Endothelial cell of umbilical vein (primary cell): Measurements from ENCODE around the gene STAT4. TPM values are rescaled to one million over a fixed set of nuclear protein-coding genes. Genes with fewer than 3 reads are reported as not detected.

Experiments used
- BruUV-seq: library from RNA; stranded (reverse); fragments of 400-500 nt; replicated peaks from 2 replicates; lab custom pipeline; 2021; lab: Mats Ljungman, UMichigan
- CTCF ChIA-PET: fragments of 300-600, 350-600 bp; sonication (Branson Sonifier 250); formaldehyde crosslinking; loops from one replicate; lab custom pipeline; 2021; ENCODE audit warnings: antibody characterized with exemption, inconsistent platforms; lab: Charles Lee
- POLR2A ChIA-PET: fragments of 300-600, 350-600 bp; sonication (Branson Sonifier 250); formaldehyde crosslinking; loops from one replicate; lab custom pipeline; 2021; ENCODE audit warnings: antibody characterized with exemption, inconsistent platforms; lab: Charles Lee
- DNase-seq: peaks from one replicate; pipeline ENCODE4 v3.0.0-alpha.2; 2011; ENCODE audit warnings: low read depth, low spot score
- FAIRE-seq: peaks from 2 replicates; lab custom pipeline; 2011; peaks lifted over from hg19 to GRCh38; lab: Jason Lieb, UNC
- H2AFZ ChIP-seq: 2 replicates; pipeline ENCODE4 v1.6.0; 2012; ENCODE audit warnings: low read depth, low read length, control low read depth, inconsistent platforms
- H3K27ac ChIP-seq: 2 replicates; pipeline ENCODE4 v1.5.1; 2011; ENCODE audit warnings: low read depth, mild to moderate bottlenecking, control low read depth, low read length, moderate library complexity; ENCODE audit not compliant: insufficient read depth
- H3K27me3 ChIP-seq, 2 experiments: 2 replicates each; pipeline versions ENCODE4 v1.6.0 to v1.6.1; 2011; ENCODE audit warnings: low read length in 2 of 2, mixed read lengths in 1 of 2; ENCODE audit not compliant: control insufficient read depth in 2 of 2, insufficient read depth in 2 of 2
- H3K36me3 ChIP-seq, 2 experiments: 2 replicates in 1 of 2; 3 replicates in 1 of 2; pipeline ENCODE4 v1.5.1; 2011; ENCODE audit warnings: low read length in 2 of 2, mild to moderate bottlenecking in 1 of 2, moderate library complexity in 1 of 2; ENCODE audit not compliant: control insufficient read depth in 2 of 2, insufficient read depth in 2 of 2; ENCODE audit errors: extremely low read depth in 1 of 2
- H3K4me1 ChIP-seq: 3 replicates; pipeline ENCODE4 v1.5.1; 2011; ENCODE audit warnings: mild to moderate bottlenecking, low read length; ENCODE audit not compliant: control insufficient read depth, insufficient read depth; ENCODE audit errors: extremely low read depth
- H3K4me2 ChIP-seq: 2 replicates; pipeline ENCODE4 v1.6.1; 2011; ENCODE audit warnings: low read length, control low read depth, mixed read lengths; ENCODE audit not compliant: insufficient read depth
- H3K4me3 ChIP-seq, 3 experiments: fragments of 200-600 bp in 1 of 3; sonication (generic), shearing (Covaris generic) in 1 of 3; replicated peaks in 1 of 3; 2 replicates each; pipeline ENCODE4 v1.5.1; 2011 to 2016; ENCODE audit warnings: control low read depth in 3 of 3, low read length in 3 of 3, mild to moderate bottlenecking in 2 of 3, inconsistent platforms in 1 of 3, low read depth in 1 of 3, moderate library complexity in 1 of 3; ENCODE audit not compliant: insufficient read depth in 1 of 3
- H3K79me2 ChIP-seq: 2 replicates; pipeline ENCODE4 v1.6.0; 2012; ENCODE audit warnings: low read length, inconsistent platforms; ENCODE audit not compliant: control insufficient read depth, insufficient read depth
- H3K9ac ChIP-seq: replicated peaks from 2 replicates; pipeline ENCODE3; 2011; ENCODE audit warnings: low read length, control low read depth; ENCODE audit not compliant: insufficient read depth; ENCODE audit errors: extremely low read depth
- H3K9me1 ChIP-seq: replicated peaks from 3 replicates; pipeline ENCODE4 v1.6.0; 2011; ENCODE audit warnings: mild to moderate bottlenecking, low read length; ENCODE audit not compliant: control insufficient read depth, insufficient read depth; ENCODE audit errors: extremely low read depth
- H3K9me3 ChIP-seq: replicated peaks from 2 replicates; pipeline ENCODE4 v1.5.1; 2012; ENCODE audit warnings: low read length, inconsistent platforms; ENCODE audit not compliant: control insufficient read depth, insufficient read depth
- H4K20me1 ChIP-seq: replicated peaks from 2 replicates; pipeline ENCODE3; 2011; ENCODE audit warnings: mild to moderate bottlenecking, low read length; ENCODE audit not compliant: control insufficient read depth, insufficient read depth; ENCODE audit errors: extremely low read depth
- GATA2 ChIP-seq: IDR thresholded peaks from 2 replicates; pipeline ENCODE4 v1.7.0; 2011; ENCODE audit warnings: low read depth, mild to moderate bottlenecking, moderate library complexity, mixed read lengths, low read length; ENCODE audit not compliant: insufficient read length, insufficient read depth
- MYC ChIP-seq: IDR thresholded peaks from one replicate; pipeline ENCODE4 v1.6.1; 2011; ENCODE audit warnings: mild to moderate bottlenecking, low read depth, low read length
- POLR2A ChIP-seq: IDR thresholded peaks from 2 replicates; pipeline ENCODE4 v1.6.1; 2012; ENCODE audit warnings: low read depth, mild to moderate bottlenecking, control low read depth, low read length
- dilution Hi-C: fragments of 300-500 bp; cut with MboI; formaldehyde crosslinking; loops from one replicate; pipeline ENCODE4 v1.15.0; 2019; ENCODE audit warnings: low sequenced_read_pairs; ENCODE audit not compliant: extremely low pct_ligation_motif_present
- intact Hi-C: fragments of 100-400 bp; cut with micrococcal nuclease; formaldehyde crosslinking; loops from one replicate; pipeline ENCODE4 v1.10.0; 2022
- polyA plus RNA-seq, 4 experiments: library from polyadenylated mRNA; depleted of rRNA in 3 of 4; stranded (reverse) in 3 of 4; unstranded in 1 of 4; fragments of >200 nt; gene quantifications; 2 replicates each; pipeline versions ENCODE4 v1.2.1 to v1.2.3, GENCODE V29; 2011 to 2012; ENCODE audit warnings: missing spikeins in 1 of 4
- total RNA-seq: library from RNA; stranded (reverse); gene quantifications from 2 replicates; pipeline ENCODE4 v1.2.3, GENCODE V29; 2021
- TF ChIP-seq, protein P1 (sequence below): IDR thresholded peaks from 2 replicates; pipeline ENCODE4 v1.6.1; 2011; ENCODE audit not compliant: insufficient read depth, insufficient read length
- TF ChIP-seq, protein P2 (sequence below), 2 donors: IDR thresholded peaks; 1 replicate in 1 of 2; 2 replicates in 1 of 2; pipeline ENCODE4 v1.5.1; 2011; ENCODE audit warnings: low read length in 2 of 2, mild to moderate bottlenecking in 2 of 2, moderate library complexity in 2 of 2, control low read depth in 1 of 2, inconsistent platforms in 1 of 2, low read depth in 1 of 2; ENCODE audit not compliant: insufficient read depth in 1 of 2; ENCODE audit errors: extremely low read depth in 1 of 2

STAT4 gene
- total and polyA plus RNA-seq, 2 donors (not counting 3 experiments of a cell fraction or from before 2014, with no cell fraction given): 0.46 to 1.2 TPM

GRCh38 chr2:191128911-191129304 lies 21.9 kb downstream of the STAT4 start:
- no peak overlapping the region for H3K27ac ChIP-seq
- no peaks in the 10 kb centered on the region for H3K27me3 ChIP-seq
- ChIA-PET POLR2A (no interaction called here), CTCF (interaction anchor here (1.1 kb wide), 1 partner anchor 26 kb away, joined by 3 read pairs; no protein-coding TSS in a partner anchor)
- H3K4me2 ChIP-seq: no peak overlapping the region
- DNase-seq (no peak), FAIRE-seq (no peak)
- H3K4me3 ChIP-seq: no peak overlapping the region
- no peaks in the 10 kb centered on the region for H3K79me2 ChIP-seq
- H3K9me1 ChIP-seq: no peaks in the 10 kb centered on the region
- no peaks in the 10 kb centered on the region for H3K36me3 ChIP-seq
- TF ChIP-seq, protein P1, sequence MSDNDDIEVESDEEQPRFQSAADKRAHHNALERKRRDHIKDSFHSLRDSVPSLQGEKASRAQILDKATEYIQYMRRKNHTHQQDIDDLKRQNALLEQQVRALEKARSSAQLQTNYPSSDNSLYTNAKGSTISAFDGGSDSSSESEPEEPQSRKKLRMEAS: no peak
- no peak for TF ChIP-seq POLR2A
- no peak for TF ChIP-seq MYC
- no peak for TF ChIP-seq GATA2
- TF ChIP-seq, protein P2, sequence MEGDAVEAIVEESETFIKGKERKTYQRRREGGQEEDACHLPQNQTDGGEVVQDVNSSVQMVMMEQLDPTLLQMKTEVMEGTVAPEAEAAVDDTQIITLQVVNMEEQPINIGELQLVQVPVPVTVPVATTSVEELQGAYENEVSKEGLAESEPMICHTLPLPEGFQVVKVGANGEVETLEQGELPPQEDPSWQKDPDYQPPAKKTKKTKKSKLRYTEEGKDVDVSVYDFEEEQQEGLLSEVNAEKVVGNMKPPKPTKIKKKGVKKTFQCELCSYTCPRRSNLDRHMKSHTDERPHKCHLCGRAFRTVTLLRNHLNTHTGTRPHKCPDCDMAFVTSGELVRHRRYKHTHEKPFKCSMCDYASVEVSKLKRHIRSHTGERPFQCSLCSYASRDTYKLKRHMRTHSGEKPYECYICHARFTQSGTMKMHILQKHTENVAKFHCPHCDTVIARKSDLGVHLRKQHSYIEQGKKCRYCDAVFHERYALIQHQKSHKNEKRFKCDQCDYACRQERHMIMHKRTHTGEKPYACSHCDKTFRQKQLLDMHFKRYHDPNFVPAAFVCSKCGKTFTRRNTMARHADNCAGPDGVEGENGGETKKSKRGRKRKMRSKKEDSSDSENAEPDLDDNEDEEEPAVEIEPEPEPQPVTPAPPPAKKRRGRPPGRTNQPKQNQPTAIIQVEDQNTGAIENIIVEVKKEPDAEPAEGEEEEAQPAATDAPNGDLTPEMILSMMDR (IDR thresholded peaks at IDR 0.05; ENCODE audit: extremely low read depth in 1 of 2, insufficient read depth in 1 of 2, low read depth in 1 of 2, low read length in 2 of 2): no peak
- no peak overlapping the region for H3K9ac ChIP-seq
- no TSS peak for BruUV-seq
- no peak overlapping the region for H2AFZ ChIP-seq
- dilution Hi-C loops (no loop called here), intact Hi-C loops (no loop called here)
- no peaks in the 10 kb centered on the region for H3K9me3 ChIP-seq
- no peaks in the 10 kb centered on the region for H4K20me1 ChIP-seq
- no peaks in the 10 kb centered on the region for H3K4me1 ChIP-seq
